VCaP (cell line): Measurements from ENCODE around the gene CCDC78.

Source experiments
- H3K27ac ChIP-seq: fragments of 450-650 bp; 2 replicates; pipeline ENCODE4 v1.5.1; 2017
- TF ChIP-seq, protein P1 (sequence below): fragments of 450-650 bp; conservative IDR thresholded peaks from 2 replicates; pipeline ENCODE4 v1.5.1; 2017; ENCODE audit warnings: mild to moderate bottlenecking, moderate library complexity

Gene CCDC78

DNA sequence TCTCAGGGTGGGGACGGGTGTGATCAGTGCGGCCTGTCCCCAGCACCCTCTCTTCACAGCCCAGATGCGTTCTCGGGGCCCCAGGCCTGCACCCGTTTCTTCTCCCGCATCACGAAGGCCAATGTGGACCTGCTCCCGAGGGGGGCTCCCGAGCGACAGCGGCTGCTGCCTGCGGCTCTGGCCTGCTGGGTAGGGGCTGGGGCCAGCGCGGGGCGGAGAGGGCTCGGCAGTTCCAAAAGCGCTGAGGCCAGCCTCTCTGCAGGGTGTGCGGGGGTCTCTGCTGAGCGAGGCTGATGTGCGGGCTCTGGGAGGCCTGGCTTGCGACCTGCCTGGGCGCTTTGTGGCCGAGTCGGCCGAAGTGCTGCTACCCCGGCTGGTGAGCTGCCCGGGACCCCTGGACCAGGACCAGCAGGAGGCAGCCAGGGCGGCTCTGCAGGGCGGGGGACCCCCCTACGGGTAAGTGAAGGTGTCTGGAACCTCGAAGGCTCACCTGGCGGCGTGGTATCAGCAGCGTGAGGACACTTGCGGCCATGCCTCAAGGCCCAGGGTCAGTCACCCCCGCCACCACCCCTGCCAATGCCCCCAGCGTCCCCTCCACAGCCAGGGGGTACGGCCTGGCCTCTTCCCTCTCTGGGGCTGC lies 38.7 kb upstream of the CCDC78 start:
- H3K27ac ChIP-seq = no peak overlapping the region
- TF ChIP-seq, protein P1, sequence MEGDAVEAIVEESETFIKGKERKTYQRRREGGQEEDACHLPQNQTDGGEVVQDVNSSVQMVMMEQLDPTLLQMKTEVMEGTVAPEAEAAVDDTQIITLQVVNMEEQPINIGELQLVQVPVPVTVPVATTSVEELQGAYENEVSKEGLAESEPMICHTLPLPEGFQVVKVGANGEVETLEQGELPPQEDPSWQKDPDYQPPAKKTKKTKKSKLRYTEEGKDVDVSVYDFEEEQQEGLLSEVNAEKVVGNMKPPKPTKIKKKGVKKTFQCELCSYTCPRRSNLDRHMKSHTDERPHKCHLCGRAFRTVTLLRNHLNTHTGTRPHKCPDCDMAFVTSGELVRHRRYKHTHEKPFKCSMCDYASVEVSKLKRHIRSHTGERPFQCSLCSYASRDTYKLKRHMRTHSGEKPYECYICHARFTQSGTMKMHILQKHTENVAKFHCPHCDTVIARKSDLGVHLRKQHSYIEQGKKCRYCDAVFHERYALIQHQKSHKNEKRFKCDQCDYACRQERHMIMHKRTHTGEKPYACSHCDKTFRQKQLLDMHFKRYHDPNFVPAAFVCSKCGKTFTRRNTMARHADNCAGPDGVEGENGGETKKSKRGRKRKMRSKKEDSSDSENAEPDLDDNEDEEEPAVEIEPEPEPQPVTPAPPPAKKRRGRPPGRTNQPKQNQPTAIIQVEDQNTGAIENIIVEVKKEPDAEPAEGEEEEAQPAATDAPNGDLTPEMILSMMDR = no peak

DNA sequence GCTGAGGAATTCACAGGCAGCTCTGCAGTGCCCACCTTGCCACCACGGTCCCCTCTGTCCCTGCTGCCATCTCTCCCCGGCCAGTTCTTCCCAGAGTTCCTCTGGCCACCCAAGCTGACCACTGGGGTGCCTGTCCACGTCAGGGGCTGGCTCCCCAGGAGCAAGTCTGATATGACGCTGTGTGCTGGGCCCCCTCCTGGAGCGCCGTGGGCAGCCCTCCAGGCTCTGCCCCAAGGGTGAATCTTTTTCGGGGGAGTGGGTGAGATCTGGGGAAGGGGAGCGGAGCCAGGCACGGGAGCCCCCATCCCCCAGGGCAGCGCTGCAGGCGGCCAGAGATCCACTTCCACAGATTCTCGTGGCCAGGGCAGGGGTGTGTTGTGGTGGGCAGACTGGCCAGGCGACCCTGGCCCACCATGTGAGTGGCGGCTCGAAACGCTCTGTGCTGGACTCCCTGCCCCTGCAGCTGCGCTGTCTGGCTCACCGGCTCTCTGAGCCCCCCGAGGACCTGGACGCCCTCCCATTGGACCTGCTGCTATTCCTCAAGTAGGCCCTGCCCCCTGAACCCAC lies 38.0 kb upstream of the CCDC78 start:
- TF ChIP-seq, protein P1 = no peak
- H3K27ac ChIP-seq = no peak overlapping the region

DNA sequence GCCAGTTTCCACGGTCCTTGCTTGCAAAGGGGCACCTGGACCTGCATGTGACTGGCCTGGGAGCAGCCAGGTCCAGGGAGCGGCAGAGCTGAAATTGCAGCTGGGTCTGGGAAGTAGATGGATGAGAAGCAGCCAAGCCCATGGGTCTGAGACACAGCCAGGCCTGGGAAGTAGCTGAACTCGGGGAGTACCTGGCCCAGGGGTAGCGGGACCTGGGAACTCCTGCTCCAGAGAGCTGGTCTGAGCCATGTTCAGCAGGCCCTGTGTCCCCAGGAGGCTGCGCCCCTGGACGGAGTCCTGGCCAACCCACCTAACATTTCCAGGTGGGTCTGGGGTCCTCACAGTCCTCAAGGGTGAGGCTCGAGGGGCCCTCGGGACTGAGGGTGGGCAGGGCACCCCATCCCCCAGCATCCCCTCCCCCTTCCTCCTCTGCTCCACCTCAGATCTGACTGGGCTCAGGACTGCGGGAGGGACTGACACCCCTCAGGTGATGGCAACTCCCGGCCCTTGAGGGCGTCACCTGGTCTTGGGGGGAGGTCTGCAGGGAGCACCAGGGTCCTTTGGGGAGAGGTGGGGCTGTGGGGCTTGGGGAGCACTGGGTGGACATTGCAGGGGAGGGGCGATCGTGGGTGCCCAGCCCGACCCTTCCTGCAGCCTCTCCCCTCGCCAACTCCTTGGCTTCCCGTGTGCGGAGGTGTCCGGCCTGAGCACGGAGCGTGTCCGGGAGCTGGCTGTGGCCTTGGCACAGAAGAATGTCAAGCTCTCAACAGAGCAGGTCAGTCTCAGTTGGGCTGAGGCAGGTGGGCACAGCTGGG lies 37.3 kb upstream of the CCDC78 start:
- TF ChIP-seq, protein P1 = no peak
- H3K27ac ChIP-seq = no peak overlapping the region

DNA sequence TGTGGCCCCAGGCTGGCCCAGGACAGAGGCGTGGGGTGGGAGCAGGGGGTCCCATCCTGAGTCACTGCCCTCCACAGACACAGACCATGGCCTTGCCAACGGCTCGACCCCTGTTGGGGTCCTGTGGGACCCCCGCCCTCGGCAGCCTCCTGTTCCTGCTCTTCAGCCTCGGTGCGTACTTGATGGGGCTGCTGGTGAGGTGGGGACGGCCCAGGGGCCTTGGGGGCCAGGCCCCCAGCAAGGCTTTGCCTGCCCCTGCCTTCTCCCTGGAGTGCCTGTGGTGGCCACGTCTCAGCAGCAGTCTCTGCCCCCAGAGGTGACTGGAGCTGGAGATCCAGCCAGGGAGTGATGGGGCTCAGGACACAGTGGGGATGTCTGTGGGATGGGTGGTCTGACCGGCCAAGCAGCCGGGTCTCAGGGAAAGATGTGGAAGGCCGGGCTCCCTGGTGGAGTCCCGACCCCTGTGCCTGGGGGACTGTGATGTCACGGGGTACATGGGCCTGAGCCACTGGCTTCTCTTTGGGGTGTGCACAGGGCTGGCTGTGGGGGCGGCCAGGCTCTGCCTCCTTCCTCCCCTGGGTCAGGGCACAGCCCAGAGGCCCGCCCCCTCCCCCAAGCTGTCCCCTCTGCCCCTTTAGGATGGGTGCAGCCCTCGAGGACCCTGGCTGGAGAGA lies 36.5 kb upstream of the CCDC78 start:
- no peak overlapping the region for H3K27ac ChIP-seq
- TF ChIP-seq, protein P1 = no peak

DNA sequence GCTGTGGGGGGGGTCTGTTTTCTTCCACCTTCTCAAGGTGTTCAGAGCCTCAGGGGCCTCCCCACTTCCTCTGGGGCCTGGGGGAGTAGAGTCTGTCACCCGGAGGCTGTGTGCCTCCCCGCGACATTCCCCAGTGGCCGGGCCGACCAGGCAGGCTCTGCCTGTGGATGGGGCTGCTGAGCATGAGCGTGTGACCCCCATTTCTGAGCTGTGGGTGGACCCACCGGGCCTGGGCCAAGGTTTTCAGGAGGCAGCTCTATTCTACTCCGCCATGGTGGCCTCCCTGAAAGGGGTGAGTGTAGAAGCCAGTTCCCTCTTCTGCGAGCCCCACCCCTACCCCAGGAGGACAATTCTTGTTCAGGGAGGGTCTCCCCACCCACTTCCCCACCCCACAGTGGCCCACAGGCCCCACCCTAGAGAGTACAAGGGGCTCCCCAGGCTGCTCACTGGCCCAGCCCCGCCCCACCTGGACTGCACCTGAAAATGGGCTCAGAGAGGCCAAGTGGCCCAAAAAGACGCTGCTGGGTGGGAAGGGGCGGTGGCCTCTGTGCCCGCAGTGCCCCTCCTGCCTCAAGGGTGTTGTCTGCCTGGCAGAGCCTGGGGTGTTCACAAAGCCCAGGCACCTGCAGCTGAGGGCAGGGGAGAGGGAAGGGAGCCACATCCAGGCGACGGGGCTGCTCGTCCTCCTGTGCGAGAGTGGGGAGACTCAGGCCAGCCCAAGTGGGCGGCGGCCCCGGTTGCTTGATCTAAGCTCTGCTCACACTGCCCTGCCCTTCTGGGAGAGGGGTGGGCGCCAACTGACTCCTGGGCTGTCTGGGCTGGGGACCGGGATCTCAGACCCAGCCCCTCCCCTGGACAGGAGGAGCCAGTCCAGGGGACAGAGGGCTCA lies 35.6 kb upstream of the CCDC78 start:
- TF ChIP-seq, protein P1 = no peak

DNA sequence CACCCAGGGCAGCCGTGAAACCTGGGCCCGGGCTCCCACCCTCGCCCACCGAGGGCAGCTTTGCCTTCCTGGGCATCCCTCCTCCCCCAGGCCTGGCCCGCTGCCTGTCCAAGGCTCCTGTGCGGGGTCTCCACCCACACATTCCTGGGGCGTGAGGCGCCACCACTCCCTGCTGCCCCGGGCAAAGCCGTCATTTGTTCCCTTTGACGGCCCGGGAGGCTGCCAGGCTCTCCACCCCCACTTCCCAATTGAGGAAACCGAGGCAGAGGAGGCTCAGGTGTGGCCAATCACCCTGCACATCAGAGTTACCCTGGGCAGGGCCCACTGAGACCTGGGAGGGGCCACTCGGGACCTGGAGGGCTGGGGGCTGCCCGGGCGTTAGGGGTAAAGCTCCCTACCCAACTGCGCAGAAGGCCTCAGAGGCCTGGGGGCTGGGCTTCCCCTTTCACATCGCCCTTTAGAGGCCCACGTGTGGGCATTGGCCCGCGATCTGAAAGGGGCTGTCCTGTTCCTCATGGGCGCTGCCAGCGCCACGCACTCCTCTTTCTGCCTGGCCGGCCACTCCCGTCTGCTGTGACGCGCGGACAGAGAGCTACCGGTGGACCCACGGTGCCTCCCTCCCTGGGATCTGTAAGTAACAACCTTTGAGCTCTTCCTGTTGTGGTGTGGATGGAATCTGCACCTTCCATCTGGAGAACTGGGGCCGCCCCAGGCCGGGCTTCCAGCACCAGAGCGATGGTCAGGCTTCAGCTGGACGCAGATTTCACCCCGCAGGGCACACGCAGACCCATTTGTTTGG lies 34.5 kb upstream of the CCDC78 start, which contains the start of gene MSLN:
Gene MSLN (plus strand): TSS at position 190 of the 799 bp plus-strand sequence. CDS start 1,947 bp downstream, outside the sequence.
- TF ChIP-seq, protein P1 = no peak
- H3K27ac ChIP-seq = no peak within 1 kb of the TSS

More for the DNA sequence above, 35.6 kb upstream of the CCDC78 start:
- H3K27ac ChIP-seq = no peak overlapping the region
